IMR-90 (cell line): ENCODE results near the gene SPOCK3. TPM values are rescaled to one million over a fixed set of nuclear protein-coding genes. Genes with fewer than 3 reads are reported as not detected.

Source experiments
- ATAC-seq: fragments of 200-7000 bp; cut with Tn5 transposase; 2 replicates; pipeline ENCODE4 v1.9.1; 2020; ENCODE audit warnings: low read depth, mild to moderate bottlenecking, moderate library complexity
- BruUV-seq: library from RNA; stranded (reverse); fragments of 400-500 nt; replicated peaks from 2 replicates; lab custom pipeline; 2021; lab: Mats Ljungman, UMichigan
- CTCF ChIA-PET: fragments of 300-600 bp; formaldehyde crosslinking; extraction: SDS; loops from one replicate; lab custom pipeline; 2021; ENCODE audit warnings: antibody characterized with exemption; lab: Yijun Ruan, JAX
- POLR2A ChIA-PET: fragments of 300-600 bp; sonication (Branson Sonifier 250); formaldehyde crosslinking; loops from one replicate; lab custom pipeline; 2022; ENCODE audit warnings: antibody characterized with exemption; ENCODE audit not compliant: unreplicated experiment; lab: Charles Lee
- DNase-seq: peaks from one replicate; pipeline ENCODE4 v3.0.0; 2013
- H2AFZ ChIP-seq: replicated peaks from 2 replicates; pipeline ENCODE3; 2013; ENCODE audit warnings: low read length, mild to moderate bottlenecking; ENCODE audit not compliant: poor library complexity
- H2AK5ac ChIP-seq: 2 replicates; pipeline ENCODE4 v1.6.1; 2013; ENCODE audit warnings: low read depth, low read length, inconsistent platforms
- H2AK9ac ChIP-seq: replicated peaks from 2 replicates; pipeline ENCODE3; 2013; ENCODE audit warnings: mild to moderate bottlenecking, low read depth, low read length, moderate library complexity; ENCODE audit not compliant: poor library complexity
- H2BK120ac ChIP-seq: 2 replicates; pipeline ENCODE4 v1.6.1; 2013; ENCODE audit warnings: low read depth, low read length, inconsistent platforms
- H2BK15ac ChIP-seq: 3 replicates; pipeline ENCODE4 v1.6.1; 2013; ENCODE audit warnings: low read depth, low read length, inconsistent platforms
- H2BK20ac ChIP-seq: 2 replicates; pipeline ENCODE4 v1.6.1; 2013; ENCODE audit warnings: low read depth, mild to moderate bottlenecking, inconsistent platforms, low read length, moderate library complexity
- H2BK5ac ChIP-seq: 2 replicates; pipeline ENCODE4 v1.6.1; 2013; ENCODE audit warnings: mild to moderate bottlenecking, low read depth, low read length, inconsistent platforms; ENCODE audit not compliant: poor library complexity, severe bottlenecking
- H3K14ac ChIP-seq: replicated peaks from 2 replicates; pipeline ENCODE4 v1.6.1; 2013; ENCODE audit warnings: low read depth, low read length, inconsistent platforms
- H3K18ac ChIP-seq: 2 replicates; pipeline ENCODE4 v1.6.1; 2013; ENCODE audit warnings: low read depth, low read length, control low read depth
- H3K23ac ChIP-seq: 2 replicates; pipeline ENCODE4 v1.6.1; 2013; ENCODE audit warnings: low read depth, low read length, inconsistent platforms
- H3K27ac ChIP-seq: 2 replicates; pipeline ENCODE4 v1.5.1; 2013; ENCODE audit warnings: mild to moderate bottlenecking, control low read depth, low read length; ENCODE audit not compliant: insufficient read depth
- H3K27me3 ChIP-seq: 2 replicates; pipeline ENCODE4 v1.6.1; 2013; ENCODE audit warnings: low read length; ENCODE audit not compliant: control insufficient read depth, insufficient read depth
- H3K36me3 ChIP-seq: 2 replicates; pipeline ENCODE4 v1.6.1; 2013; ENCODE audit warnings: low read length, mixed read lengths; ENCODE audit not compliant: control insufficient read depth, insufficient read depth
- H3K4ac ChIP-seq: 2 replicates; pipeline ENCODE4 v1.6.1; 2013; ENCODE audit warnings: low read depth, low read length, inconsistent platforms
- H3K4me1 ChIP-seq: 2 replicates; pipeline ENCODE4 v1.6.1; 2013; ENCODE audit warnings: low read length, mixed read lengths; ENCODE audit not compliant: control insufficient read depth, insufficient read depth
- H3K4me2 ChIP-seq: 2 replicates; pipeline ENCODE4 v1.6.1; 2013; ENCODE audit warnings: low read depth, mild to moderate bottlenecking, control low read depth, low read length, moderate library complexity
- H3K4me3 ChIP-seq: 2 replicates; pipeline ENCODE4 v1.5.1; 2013; ENCODE audit warnings: low read depth, mild to moderate bottlenecking, control low read depth, low read length, moderate library complexity; ENCODE audit not compliant: insufficient read depth
- H3K56ac ChIP-seq: 2 replicates; pipeline ENCODE4 v1.6.1; 2013; ENCODE audit warnings: low read length, inconsistent platforms; ENCODE audit not compliant: insufficient read depth; ENCODE audit errors: extremely low read depth
- H3K79me1 ChIP-seq, 2 experiments: 2 replicates each; pipeline ENCODE4 v1.6.1; 2013; ENCODE audit warnings: low read length in 2 of 2, inconsistent platforms in 1 of 2, low read depth in 1 of 2
- H3K9ac ChIP-seq: 2 replicates; pipeline ENCODE4 v1.6.1; 2013; ENCODE audit warnings: low read depth, low read length, control low read depth
- H3K9me1 ChIP-seq: 2 replicates; pipeline ENCODE4 v1.6.1; 2013; ENCODE audit warnings: low read length, inconsistent platforms; ENCODE audit not compliant: insufficient read depth
- H3K9me3 ChIP-seq: 2 replicates; pipeline ENCODE4 v1.6.1; 2013; ENCODE audit warnings: low read length; ENCODE audit not compliant: control insufficient read depth, insufficient read depth
- H4K20me1 ChIP-seq: 2 replicates; pipeline ENCODE4 v1.6.1; 2013; ENCODE audit warnings: low read length, inconsistent platforms; ENCODE audit not compliant: insufficient read depth
- H4K5ac ChIP-seq: 2 replicates; pipeline ENCODE4 v1.6.1; 2013; ENCODE audit warnings: mild to moderate bottlenecking, low read depth, low read length, control low read depth
- H4K8ac ChIP-seq, 2 experiments: 2 replicates each; pipeline ENCODE4 v1.6.1; 2013; ENCODE audit warnings: low read depth in 2 of 2, low read length in 2 of 2, control low read depth in 1 of 2, inconsistent platforms in 1 of 2
- H4K91ac ChIP-seq: 2 replicates; pipeline ENCODE4 v1.6.1; 2013; ENCODE audit warnings: low read depth, low read length, inconsistent platforms; ENCODE audit not compliant: insufficient read depth
- CHD1 ChIP-seq: IDR thresholded peaks from 2 replicates; pipeline ENCODE4 v1.6.1; 2012; ENCODE audit warnings: low read depth, low read length, improper control_type of control experiment
- NFE2L2 ChIP-seq: fragments of 150-350 bp; IDR thresholded peaks from 2 replicates; pipeline ENCODE4 v1.6.1; 2016; ENCODE audit warnings: low read depth, mild to moderate bottlenecking, low read length
- SMC3 ChIP-seq: fragments of 150-350 bp; IDR thresholded peaks from 2 replicates; pipeline ENCODE4 v1.6.1; 2016; ENCODE audit warnings: low read depth, mild to moderate bottlenecking, antibody characterized with exemption, low read length, moderate library complexity
- WGBS, 2 experiments: methylation state at CpG; one replicate each; pipeline versions ENCODE4 v1.1.5 to v1.1.7; 2013; ENCODE audit warnings: missing lambda C conversion rate in 2 of 2; ENCODE audit not compliant: insufficient read length in 1 of 2; ENCODE audit errors: extremely low coverage in 2 of 2; 5-methylcytosine and 5-hydroxymethylcytosine counted together
- dilution Hi-C: fragments of 300-500 bp; cut with HindIII; formaldehyde crosslinking; loops from one replicate; pipeline ENCODE4 v1.14.3; 2018; ENCODE audit warnings: low sequenced_read_pairs; ENCODE audit not compliant: unreplicated experiment
- in situ Hi-C: fragments of 300-500 bp; cut with MboI; formaldehyde crosslinking; loops from 3 replicates; pipeline ENCODE4 v1.14.3; 2019; ENCODE audit warnings: low sequenced_read_pairs, inconsistent platforms, mixed read lengths
- intact Hi-C: fragments of 100-400 bp; cut with micrococcal nuclease; formaldehyde crosslinking; loops from 2 replicates; pipeline ENCODE4 v1.10.0; 2022
- polyA plus RNA-seq, 3 experiments: library from polyadenylated mRNA; depleted of rRNA; stranded (reverse); fragments of >200 nt; gene quantifications; 2 replicates each; pipeline ENCODE4 v1.2.3, GENCODE V29; 2012; ENCODE audit warnings: low replicate concordance in 1 of 3
- total RNA-seq: library from RNA; depleted of rRNA; stranded (reverse); fragments of >200 nt; gene quantifications from 2 replicates; pipeline ENCODE4 v1.2.3, GENCODE V29; 2012
- TF ChIP-seq, protein P1 (sequence below): conservative IDR thresholded peaks from 2 replicates; pipeline ENCODE4 v1.5.1; 2012; ENCODE audit warnings: mild to moderate bottlenecking, low read depth, low read length, improper control_type of control experiment

The SPOCK3 gene
- total and polyA plus RNA-seq, 2 of the 4 experiments (the other 2 are of a cell fraction), result not detected

DNA sequence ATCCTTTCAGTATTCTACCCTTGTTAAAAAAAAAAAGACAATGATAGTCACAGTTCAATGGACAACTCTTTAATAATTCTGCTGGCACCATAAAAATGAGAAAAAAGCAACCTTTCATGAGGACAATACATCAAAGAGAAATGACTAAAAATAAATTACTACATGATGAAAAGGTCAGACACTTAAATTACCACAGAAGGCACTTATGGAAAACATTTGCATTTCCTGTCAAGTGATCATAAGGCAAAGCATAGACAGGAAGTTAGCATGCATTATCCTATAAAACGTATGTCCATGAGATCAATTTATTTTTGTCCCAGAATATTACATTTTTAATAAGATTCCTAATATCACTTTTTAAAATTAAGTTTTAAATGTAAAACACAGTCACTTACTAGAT lies 303.8 kb downstream of the SPOCK3 start:
- H3K9me1 ChIP-seq, result no peaks in the 10 kb centered on the region
- no peak overlapping the region for H2BK120ac ChIP-seq
- H3K4me1 ChIP-seq, result no peaks in the 10 kb centered on the region
- H2BK20ac ChIP-seq, result no peak overlapping the region
- no CpG with 5 or more reads among the region's 1 CpG for WGBS, 2 experiments
- dilution Hi-C loops (no loop called here), in situ Hi-C loops (no loop called here), intact Hi-C loops (no loop called here)
- H4K5ac ChIP-seq, result no peak overlapping the region
- no peak overlapping the region for H2AK5ac ChIP-seq
- H4K8ac ChIP-seq, result no peak overlapping the region
- TF ChIP-seq NFE2L2 (no peak), CHD1 (no peak), SMC3 (no peak)
- TF ChIP-seq, protein P1, sequence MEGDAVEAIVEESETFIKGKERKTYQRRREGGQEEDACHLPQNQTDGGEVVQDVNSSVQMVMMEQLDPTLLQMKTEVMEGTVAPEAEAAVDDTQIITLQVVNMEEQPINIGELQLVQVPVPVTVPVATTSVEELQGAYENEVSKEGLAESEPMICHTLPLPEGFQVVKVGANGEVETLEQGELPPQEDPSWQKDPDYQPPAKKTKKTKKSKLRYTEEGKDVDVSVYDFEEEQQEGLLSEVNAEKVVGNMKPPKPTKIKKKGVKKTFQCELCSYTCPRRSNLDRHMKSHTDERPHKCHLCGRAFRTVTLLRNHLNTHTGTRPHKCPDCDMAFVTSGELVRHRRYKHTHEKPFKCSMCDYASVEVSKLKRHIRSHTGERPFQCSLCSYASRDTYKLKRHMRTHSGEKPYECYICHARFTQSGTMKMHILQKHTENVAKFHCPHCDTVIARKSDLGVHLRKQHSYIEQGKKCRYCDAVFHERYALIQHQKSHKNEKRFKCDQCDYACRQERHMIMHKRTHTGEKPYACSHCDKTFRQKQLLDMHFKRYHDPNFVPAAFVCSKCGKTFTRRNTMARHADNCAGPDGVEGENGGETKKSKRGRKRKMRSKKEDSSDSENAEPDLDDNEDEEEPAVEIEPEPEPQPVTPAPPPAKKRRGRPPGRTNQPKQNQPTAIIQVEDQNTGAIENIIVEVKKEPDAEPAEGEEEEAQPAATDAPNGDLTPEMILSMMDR, result no peak
- H3K18ac ChIP-seq, result no peak overlapping the region
- no peaks in the 10 kb centered on the region for H3K79me1 ChIP-seq
- no peak overlapping the region for H3K4ac ChIP-seq
- ATAC-seq (no peak), DNase-seq (no peak)
- ChIA-PET POLR2A (no interaction called here), CTCF (no interaction called here)
- H4K91ac ChIP-seq, result no peak overlapping the region
- H4K20me1 ChIP-seq, result no peaks in the 10 kb centered on the region
- H3K56ac ChIP-seq, result no peak overlapping the region
- H3K27ac ChIP-seq, result no peak overlapping the region
- H3K4me3 ChIP-seq, result no peak overlapping the region
- BruUV-seq, result no TSS peak
- H3K9ac ChIP-seq, result no peak overlapping the region
- H2AFZ ChIP-seq, result no peak overlapping the region
- H3K36me3 ChIP-seq, result no peaks in the 10 kb centered on the region
- peaks cover 5% of the 10 kb centered on the region for H3K9me3 ChIP-seq
- no peak overlapping the region for H3K14ac ChIP-seq
- H2BK15ac ChIP-seq, result no peak overlapping the region
- H2BK5ac ChIP-seq, result no peak overlapping the region
- no peaks in the 10 kb centered on the region for H3K27me3 ChIP-seq
- no peak overlapping the region for H2AK9ac ChIP-seq
- H3K4me2 ChIP-seq, result no peak overlapping the region
- H3K23ac ChIP-seq, result no peak overlapping the region
